HCT116 (cell line): ENCODE measurements around the gene HLA-E. TPM values are rescaled to one million over a fixed set of nuclear protein-coding genes. Genes with fewer than 3 reads are reported as not detected.

Experiments used
- ATAC-seq: fragments of 200-7000 bp; cut with Tn5 transposase; 2 replicates; pipeline ENCODE4 v1.9.1; 2020; ENCODE audit warnings: mild to moderate bottlenecking, moderate library complexity
- BruUV-seq: library from RNA; stranded (reverse); fragments of 400-500 nt; replicated peaks from 2 replicates; lab custom pipeline; 2021; lab: Mats Ljungman, UMichigan
- CTCF ChIA-PET: fragments of 300-600 bp; sonication (Branson Sonifier 250); formaldehyde crosslinking; loops from one replicate; lab custom pipeline; 2021; ENCODE audit warnings: antibody characterized with exemption; lab: Charles Lee
- POLR2A ChIA-PET: fragments of 300-600, 350-600 bp; sonication (Branson Sonifier 250); formaldehyde crosslinking; loops from one replicate; lab custom pipeline; 2021; ENCODE audit warnings: antibody characterized with exemption; lab: Charles Lee
- RAD21 ChIA-PET, 2 experiments: fragments of 300-600 bp; sonication (Branson Sonifier 250); formaldehyde crosslinking; loops; one replicate each; lab custom pipeline; 2023; ENCODE audit warnings: low total read pairs in 2 of 2; ENCODE audit not compliant: uncharacterized antibody in 2 of 2, unreplicated experiment in 2 of 2, low non-redundant PET in 1 of 2; lab: Charles Lee
- DNase-seq: peaks from one replicate; pipeline ENCODE4 v3.0.0-alpha.2; 2010; ENCODE audit warnings: low read depth, low spot score
- H2AFZ ChIP-seq: fragments of 200-600 bp; shearing (Covaris generic), sonication (generic); 2 replicates; pipeline ENCODE4 v1.6.1; 2017; ENCODE audit warnings: low read depth, mixed run types, mixed read lengths, antibody characterized with exemption, low read length; ENCODE audit not compliant: poor library complexity, severe bottlenecking
- H3K27ac ChIP-seq: 2 replicates; pipeline ENCODE4 v1.5.1; 2012; ENCODE audit warnings: low read depth, low read length
- H3K27me3 ChIP-seq: fragments of 200-600 bp; sonication (generic); 2 replicates; pipeline ENCODE4 v1.6.1; 2016; ENCODE audit warnings: mixed run types, low read length, mixed read lengths; ENCODE audit not compliant: insufficient read depth
- H3K36me3 ChIP-seq, 2 experiments: fragments of 200-500 bp in 1 of 2; fragments of 200-600 bp in 1 of 2; sonication (Bioruptor generic) in 1 of 2; sonication (generic) in 1 of 2; 2 replicates each; pipeline versions ENCODE4 v1.5.1 to v1.6.1; 2014 to 2016; ENCODE audit warnings: low read length in 2 of 2, inconsistent platforms in 1 of 2, mixed read lengths in 1 of 2, mixed run types in 1 of 2; ENCODE audit not compliant: insufficient read depth in 2 of 2, control insufficient read depth in 1 of 2
- H3K4me1 ChIP-seq, 2 experiments: fragments of 200-600 bp in 1 of 2; sonication (generic) in 1 of 2; 2 replicates each; pipeline versions ENCODE4 v1.5.1 to v1.6.1; 2012 to 2017; ENCODE audit warnings: low read length in 2 of 2, inconsistent platforms in 1 of 2, mild to moderate bottlenecking in 1 of 2, mixed read lengths in 1 of 2, mixed run types in 1 of 2, moderate library complexity in 1 of 2; ENCODE audit not compliant: insufficient read depth in 2 of 2, control insufficient read depth in 1 of 2
- H3K4me2 ChIP-seq: fragments of 200-600 bp; sonication (generic); 2 replicates; pipeline ENCODE4 v1.6.1; 2017; ENCODE audit warnings: mixed run types, low read length, mixed read lengths
- H3K4me3 ChIP-seq, 2 experiments: fragments of 200-600 bp in 1 of 2; sonication (generic) in 1 of 2; replicated peaks in 1 of 2; 2 replicates each; pipeline ENCODE4 v1.5.1; 2011 to 2016; ENCODE audit warnings: low read length in 2 of 2, control low read depth in 1 of 2, low read depth in 1 of 2, mild to moderate bottlenecking in 1 of 2, mixed read lengths in 1 of 2, mixed run types in 1 of 2
- H3K79me2 ChIP-seq: fragments of 200-600 bp; sonication (generic); 2 replicates; pipeline ENCODE4 v1.6.1; 2017; ENCODE audit warnings: mild to moderate bottlenecking, mixed run types, low read length, moderate library complexity, mixed read lengths; ENCODE audit not compliant: insufficient read depth
- H3K9ac ChIP-seq: fragments of 200-600 bp; sonication (generic); 2 replicates; pipeline ENCODE4 v1.6.1; 2016; ENCODE audit warnings: low read length, mixed read lengths
- H3K9me2 ChIP-seq: fragments of 200-600 bp; sonication (generic), shearing (Covaris generic); 2 replicates; pipeline ENCODE4 v1.6.1; 2017; ENCODE audit warnings: mixed run types, mild to moderate bottlenecking, moderate library complexity; ENCODE audit not compliant: insufficient read depth
- H3K9me3 ChIP-seq, 2 experiments: fragments of 200-500 bp in 1 of 2; fragments of 200-600 bp in 1 of 2; sonication (Bioruptor generic) in 1 of 2; sonication (generic) in 1 of 2; 2 replicates each; pipeline ENCODE4 v1.6.1; 2014 to 2017; ENCODE audit warnings: low read length in 2 of 2, mixed read lengths in 2 of 2, inconsistent platforms in 1 of 2, low read depth in 1 of 2, mild to moderate bottlenecking in 1 of 2, mixed run types in 1 of 2, moderate library complexity in 1 of 2; ENCODE audit not compliant: control insufficient read depth in 1 of 2, insufficient read depth in 1 of 2
- H4K20me1 ChIP-seq: fragments of 200-600 bp; sonication (generic), shearing (Covaris generic); 2 replicates; pipeline ENCODE4 v1.6.1; 2017; ENCODE audit warnings: mixed run types, mild to moderate bottlenecking, moderate library complexity; ENCODE audit not compliant: insufficient read depth
- intact Hi-C: fragments of 100-400 bp; cut with micrococcal nuclease; formaldehyde crosslinking; loops from 2 replicates; pipeline ENCODE4 v1.10.0; 2022
- total RNA-seq: library from RNA; stranded (reverse); gene quantifications from one replicate; pipeline ENCODE4 v1.2.1, GENCODE V29; 2021; ENCODE audit not compliant: unreplicated experiment
- TF ChIP-seq, protein P1 (sequence below), 3 experiments: fragments of 200-600 bp in 1 of 3; sonication (generic) in 1 of 3; IDR thresholded peaks in 2 of 3; conservative IDR thresholded peaks in 1 of 3; 2 replicates each; pipeline ENCODE4 v1.5.1; 2012 to 2017; ENCODE audit warnings: low read depth in 2 of 3, low read length in 2 of 3, antibody characterized with exemption in 1 of 3, borderline replicate concordance in 1 of 3, control low read depth in 1 of 3, mild to moderate bottlenecking in 1 of 3, mixed read lengths in 1 of 3, mixed run types in 1 of 3, moderate library complexity in 1 of 3; ENCODE audit not compliant: insufficient read depth in 1 of 3
- TF ChIP-seq, protein P2 (sequence below): IDR thresholded peaks from 2 replicates; pipeline ENCODE4 v1.6.1; 2012; ENCODE audit warnings: low read depth

Gene HLA-E
- total RNA-seq, 1 experiment from 2014 or later = 108 TPM

DNA sequence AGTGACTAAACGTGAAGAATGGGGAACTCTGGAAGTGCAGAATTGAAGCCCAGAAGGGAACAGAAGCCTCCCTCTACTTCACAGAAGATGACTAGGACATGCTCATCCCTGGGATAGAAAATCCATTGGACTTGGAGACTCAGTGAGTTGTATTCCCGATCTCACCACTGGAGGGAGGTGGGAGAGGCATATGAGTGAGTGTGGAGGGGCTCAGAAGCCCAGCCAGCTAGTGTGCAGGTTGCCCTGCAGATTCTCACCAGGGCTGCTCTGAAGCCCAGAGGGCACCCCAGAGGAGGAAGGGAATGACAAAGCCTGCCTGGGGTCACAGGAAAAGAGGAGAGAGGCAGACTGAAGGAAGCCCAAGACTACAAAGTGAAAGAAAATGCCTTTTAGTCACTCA, 42.1 kb upstream of the HLA-E start:
- Histone ChIP-seq H3K9me3 (no peaks in the 10 kb centered on the region), H3K4me2 (peak overlapping the region; percentile 15; the same call in 1 of the 2 replicates), H3K9me2 (no peaks in the 10 kb centered on the region), H3K27me3 (peaks cover 41% of the 10 kb centered on the region; the same call in 1 of the 2 replicates), H2AFZ (no peak overlapping the region), H3K79me2 (no peaks in the 10 kb centered on the region), H3K4me1 (peaks cover 0 to 6% of the 10 kb centered on the region in 2 experiments; a peak in 1 of 4 replicates), H3K27ac (no peak overlapping the region), H3K9ac (no peak overlapping the region), H4K20me1 (no peaks in the 10 kb centered on the region), H3K4me3 (no peak overlapping the region), H3K36me3 (no peaks in the 10 kb centered on the region)
- DNase-seq (peak; percentile 36), ATAC-seq (peak; percentile 87)
- no TSS peak for BruUV-seq
- intact Hi-C loops = no loop called here
- RAD21 ChIA-PET = no interaction called here
- TF ChIP-seq, protein P1, sequence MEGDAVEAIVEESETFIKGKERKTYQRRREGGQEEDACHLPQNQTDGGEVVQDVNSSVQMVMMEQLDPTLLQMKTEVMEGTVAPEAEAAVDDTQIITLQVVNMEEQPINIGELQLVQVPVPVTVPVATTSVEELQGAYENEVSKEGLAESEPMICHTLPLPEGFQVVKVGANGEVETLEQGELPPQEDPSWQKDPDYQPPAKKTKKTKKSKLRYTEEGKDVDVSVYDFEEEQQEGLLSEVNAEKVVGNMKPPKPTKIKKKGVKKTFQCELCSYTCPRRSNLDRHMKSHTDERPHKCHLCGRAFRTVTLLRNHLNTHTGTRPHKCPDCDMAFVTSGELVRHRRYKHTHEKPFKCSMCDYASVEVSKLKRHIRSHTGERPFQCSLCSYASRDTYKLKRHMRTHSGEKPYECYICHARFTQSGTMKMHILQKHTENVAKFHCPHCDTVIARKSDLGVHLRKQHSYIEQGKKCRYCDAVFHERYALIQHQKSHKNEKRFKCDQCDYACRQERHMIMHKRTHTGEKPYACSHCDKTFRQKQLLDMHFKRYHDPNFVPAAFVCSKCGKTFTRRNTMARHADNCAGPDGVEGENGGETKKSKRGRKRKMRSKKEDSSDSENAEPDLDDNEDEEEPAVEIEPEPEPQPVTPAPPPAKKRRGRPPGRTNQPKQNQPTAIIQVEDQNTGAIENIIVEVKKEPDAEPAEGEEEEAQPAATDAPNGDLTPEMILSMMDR (IDR thresholded peaks at IDR 0.05 in 2 of 3, conservative IDR thresholded peaks at IDR 0.05 in 1 of 3; ENCODE audit: borderline replicate concordance in 1 of 3, insufficient read depth in 1 of 3, low read depth in 2 of 3, low read length in 2 of 3) = peak in 2 of 3 experiments; percentile 53 to 55; a peak in 3 of 6 replicates
- TF ChIP-seq, protein P2, sequence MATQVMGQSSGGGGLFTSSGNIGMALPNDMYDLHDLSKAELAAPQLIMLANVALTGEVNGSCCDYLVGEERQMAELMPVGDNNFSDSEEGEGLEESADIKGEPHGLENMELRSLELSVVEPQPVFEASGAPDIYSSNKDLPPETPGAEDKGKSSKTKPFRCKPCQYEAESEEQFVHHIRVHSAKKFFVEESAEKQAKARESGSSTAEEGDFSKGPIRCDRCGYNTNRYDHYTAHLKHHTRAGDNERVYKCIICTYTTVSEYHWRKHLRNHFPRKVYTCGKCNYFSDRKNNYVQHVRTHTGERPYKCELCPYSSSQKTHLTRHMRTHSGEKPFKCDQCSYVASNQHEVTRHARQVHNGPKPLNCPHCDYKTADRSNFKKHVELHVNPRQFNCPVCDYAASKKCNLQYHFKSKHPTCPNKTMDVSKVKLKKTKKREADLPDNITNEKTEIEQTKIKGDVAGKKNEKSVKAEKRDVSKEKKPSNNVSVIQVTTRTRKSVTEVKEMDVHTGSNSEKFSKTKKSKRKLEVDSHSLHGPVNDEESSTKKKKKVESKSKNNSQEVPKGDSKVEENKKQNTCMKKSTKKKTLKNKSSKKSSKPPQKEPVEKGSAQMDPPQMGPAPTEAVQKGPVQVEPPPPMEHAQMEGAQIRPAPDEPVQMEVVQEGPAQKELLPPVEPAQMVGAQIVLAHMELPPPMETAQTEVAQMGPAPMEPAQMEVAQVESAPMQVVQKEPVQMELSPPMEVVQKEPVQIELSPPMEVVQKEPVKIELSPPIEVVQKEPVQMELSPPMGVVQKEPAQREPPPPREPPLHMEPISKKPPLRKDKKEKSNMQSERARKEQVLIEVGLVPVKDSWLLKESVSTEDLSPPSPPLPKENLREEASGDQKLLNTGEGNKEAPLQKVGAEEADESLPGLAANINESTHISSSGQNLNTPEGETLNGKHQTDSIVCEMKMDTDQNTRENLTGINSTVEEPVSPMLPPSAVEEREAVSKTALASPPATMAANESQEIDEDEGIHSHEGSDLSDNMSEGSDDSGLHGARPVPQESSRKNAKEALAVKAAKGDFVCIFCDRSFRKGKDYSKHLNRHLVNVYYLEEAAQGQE = no peak
- CTCF ChIA-PET = interaction anchor here (1.4 kb wide), 1 partner anchor 284 kb away, joined by 3 read pairs; no protein-coding TSS in a partner anchor
- POLR2A ChIA-PET = no interaction called here
